Renal cortex interstitium (tissue), 15 donors: ENCODE results near the gene CCSAP. TPM values are rescaled to one million over a fixed set of nuclear protein-coding genes. Genes with fewer than 3 reads are reported as not detected.
"Not testable (repeated sequence)": the region's sequence is repeated elsewhere in the genome, so short reads cannot be mapped to it uniquely, and the experiment has no call there.

Experiments
- DNase-seq, 11 donors: peaks; one replicate each; pipeline ENCODE4 v3.0.0-alpha.2; 2013; ENCODE audit warnings: low read depth in 9 of 11, low spot score in 4 of 11; ENCODE audit errors: extremely low read depth in 1 of 11
- long read RNA-seq, 16 experiments: transcript quantifications; one replicate each; lab custom pipeline, GENCODE V29; 2026
- polyA plus RNA-seq, 3 donors: library from polyadenylated mRNA; unstranded; fragments of 120-200 nt; gene quantifications; one replicate each; pipeline ENCODE4 v1.2.1, GENCODE V29; 2013; ENCODE audit not compliant: insufficient read length in 3 of 3

The CCSAP gene, protein sequence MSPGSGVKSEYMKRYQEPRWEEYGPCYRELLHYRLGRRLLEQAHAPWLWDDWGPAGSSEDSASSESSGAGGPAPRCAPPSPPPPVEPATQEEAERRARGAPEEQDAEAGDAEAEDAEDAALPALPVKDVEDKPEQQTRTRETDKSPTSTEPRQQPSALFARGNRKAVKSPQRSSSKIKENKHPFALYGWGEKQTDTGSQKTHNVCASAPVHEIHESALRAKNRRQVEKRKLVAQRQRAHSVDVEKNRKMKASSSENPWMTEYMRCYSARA
- 10 to 100 TPM in 1 of 3 donors, 1 to 10 TPM in 2; 8.9 to 10.2 (median 9.2) TPM for polyA plus RNA-seq
- long read RNA-seq, donor 1 = 0 reads
- long read RNA-seq, donor 2 = 0 reads
- long read RNA-seq, donor 3 = 0 reads
- long read RNA-seq, donor 4, full-length matches to known transcripts = 1 of 1 reads
- long read RNA-seq, donor 4, partial matches to known transcripts = 0 of 1 reads
- long read RNA-seq, donor 4, other reads (novel, unspliced or antisense) = 0 of 1 reads
- long read RNA-seq, donor 5 = 0 reads
- long read RNA-seq, donor 6, full-length matches to known transcripts = 3 of 10 reads
- long read RNA-seq, donor 6, partial matches to known transcripts = 7 of 10 reads
- long read RNA-seq, donor 6, other reads (novel, unspliced or antisense) = 0 of 10 reads
- long read RNA-seq, donor 7 = 0 reads
- long read RNA-seq, donor 8, full-length matches to known transcripts = 5 of 5 reads
- long read RNA-seq, donor 8, partial matches to known transcripts = 0 of 5 reads
- long read RNA-seq, donor 8, other reads (novel, unspliced or antisense) = 0 of 5 reads
- long read RNA-seq, donor 9, full-length matches to known transcripts = 2 of 2 reads
- long read RNA-seq, donor 9, partial matches to known transcripts = 0 of 2 reads
- long read RNA-seq, donor 9, other reads (novel, unspliced or antisense) = 0 of 2 reads
- long read RNA-seq, donor 10 = 0 reads
- long read RNA-seq, donor 11, full-length matches to known transcripts = 2 of 2 reads
- long read RNA-seq, donor 11, partial matches to known transcripts = 0 of 2 reads
- long read RNA-seq, donor 11, other reads (novel, unspliced or antisense) = 0 of 2 reads
- long read RNA-seq, donor 12 = 0 reads
- long read RNA-seq, donor 13, full-length matches to known transcripts = 2 of 2 reads
- long read RNA-seq, donor 13, partial matches to known transcripts = 0 of 2 reads
- long read RNA-seq, donor 13, other reads (novel, unspliced or antisense) = 0 of 2 reads
- long read RNA-seq, donor 14, full-length matches to known transcripts = 2 of 2 reads
- long read RNA-seq, donor 14, partial matches to known transcripts = 0 of 2 reads
- long read RNA-seq, donor 14, other reads (novel, unspliced or antisense) = 0 of 2 reads
- long read RNA-seq, donor 15, full-length matches to known transcripts = 2 of 2 reads
- long read RNA-seq, donor 15, partial matches to known transcripts = 0 of 2 reads
- long read RNA-seq, donor 15, other reads (novel, unspliced or antisense) = 0 of 2 reads
- long read RNA-seq, donor 16, full-length matches to known transcripts = 4 of 4 reads
- long read RNA-seq, donor 16, partial matches to known transcripts = 0 of 4 reads
- long read RNA-seq, donor 16, other reads (novel, unspliced or antisense) = 0 of 4 reads

DNA sequence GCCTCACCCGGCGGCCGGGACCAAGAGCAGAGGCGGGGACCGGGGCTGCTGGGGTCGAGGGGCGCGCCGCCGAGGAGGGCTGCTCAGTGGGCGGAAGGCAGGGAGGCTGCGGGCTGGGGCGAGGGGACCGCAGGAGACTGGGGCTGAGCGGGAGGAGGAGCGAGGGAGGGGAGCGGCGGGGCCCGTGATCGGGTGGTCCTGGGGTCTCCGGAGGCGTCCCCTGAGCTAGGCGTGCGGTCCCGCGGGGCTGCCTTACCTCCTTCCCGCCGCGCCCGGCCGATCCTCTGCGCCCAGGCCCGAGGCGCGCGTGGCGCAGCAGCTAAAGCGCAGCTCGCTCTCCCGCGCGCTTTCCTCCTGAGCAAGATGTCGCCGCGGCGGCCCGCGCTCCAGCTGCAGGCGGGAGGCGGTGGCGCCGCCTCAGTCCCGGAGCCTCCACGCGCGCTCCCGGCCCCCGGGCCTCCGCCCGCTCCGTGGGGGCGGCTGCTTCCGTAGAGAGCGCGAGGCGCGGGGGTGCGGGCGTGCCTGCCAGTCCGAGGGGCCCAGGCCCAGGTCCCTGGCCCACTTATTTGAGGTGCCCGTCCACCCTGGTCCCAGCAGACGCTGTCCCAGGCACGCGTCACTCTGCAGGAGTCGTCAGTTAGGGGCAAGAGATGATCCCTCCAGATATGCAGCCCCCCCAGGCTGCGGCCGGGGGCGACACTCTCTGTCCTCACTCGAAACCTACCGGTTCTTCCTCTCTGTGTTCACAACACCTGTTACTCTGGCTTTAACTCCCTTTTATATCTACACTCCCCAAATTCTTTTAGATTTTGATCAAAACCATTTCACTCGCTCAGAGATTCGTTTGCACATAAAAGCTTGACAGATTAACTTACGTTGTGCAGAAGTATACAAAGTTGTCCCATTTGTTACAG lies at the start of gene CCSAP:
Gene CCSAP (minus strand): TSS at position 392 of the 914 bp plus-strand sequence. CDS start 582 bp downstream, outside the sequence.
- peak in 6 of 11 donors; percentile 19 to 76 (median 47) for DNase-seq

DNA sequence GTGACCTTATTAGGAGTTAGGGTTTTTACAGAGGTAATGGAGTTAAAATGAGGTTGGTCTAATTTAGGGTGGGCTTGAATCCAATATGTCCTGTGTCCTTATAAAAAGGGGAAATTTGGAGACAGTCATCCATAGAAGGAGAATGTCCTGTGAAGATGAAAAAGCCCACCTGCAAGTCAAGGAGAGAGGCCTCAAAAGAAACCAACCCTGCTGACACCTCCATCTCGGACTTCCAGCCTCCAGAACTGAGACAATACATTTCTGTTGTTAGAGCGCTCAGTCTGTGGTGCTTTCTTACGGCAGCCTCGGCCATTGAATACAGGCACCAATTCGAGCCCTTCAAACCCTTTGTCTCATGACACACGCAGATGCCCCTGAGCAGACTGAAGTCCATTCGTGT lies 47.3 kb upstream of the CCSAP start:
- no peak for DNase-seq

DNA sequence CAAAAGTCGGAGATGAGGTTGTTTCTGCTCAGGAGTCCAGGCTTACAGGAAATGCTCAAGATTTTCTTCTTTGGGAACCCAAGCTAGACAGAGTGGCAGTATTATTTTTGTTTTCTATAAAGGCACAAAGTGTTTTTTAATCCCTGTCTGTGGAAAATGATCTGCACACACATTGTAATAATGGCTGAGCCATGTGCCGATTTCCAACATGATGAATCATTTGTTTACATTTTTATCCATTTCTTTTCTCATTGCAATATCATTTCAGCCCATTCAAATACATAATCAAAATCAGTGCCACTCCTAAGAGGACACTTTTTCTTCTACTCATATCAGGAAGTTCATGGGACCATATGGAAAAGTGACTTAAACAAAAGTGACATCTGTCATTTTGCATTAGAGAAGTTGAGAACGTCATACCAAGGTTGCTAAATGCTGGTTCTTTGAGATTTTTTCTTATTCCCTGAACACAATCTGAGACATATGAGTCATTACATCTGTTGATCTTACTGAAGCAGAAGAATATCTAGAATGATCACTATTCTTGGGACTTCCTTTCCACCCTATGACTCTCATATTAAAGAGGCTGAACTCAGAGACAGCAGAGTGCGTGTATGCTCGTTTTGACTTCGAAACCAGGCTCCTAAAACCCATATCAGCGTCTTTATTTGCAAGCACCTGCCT lies 46.2 kb upstream of the CCSAP start:
- DNase-seq = no peak

DNA sequence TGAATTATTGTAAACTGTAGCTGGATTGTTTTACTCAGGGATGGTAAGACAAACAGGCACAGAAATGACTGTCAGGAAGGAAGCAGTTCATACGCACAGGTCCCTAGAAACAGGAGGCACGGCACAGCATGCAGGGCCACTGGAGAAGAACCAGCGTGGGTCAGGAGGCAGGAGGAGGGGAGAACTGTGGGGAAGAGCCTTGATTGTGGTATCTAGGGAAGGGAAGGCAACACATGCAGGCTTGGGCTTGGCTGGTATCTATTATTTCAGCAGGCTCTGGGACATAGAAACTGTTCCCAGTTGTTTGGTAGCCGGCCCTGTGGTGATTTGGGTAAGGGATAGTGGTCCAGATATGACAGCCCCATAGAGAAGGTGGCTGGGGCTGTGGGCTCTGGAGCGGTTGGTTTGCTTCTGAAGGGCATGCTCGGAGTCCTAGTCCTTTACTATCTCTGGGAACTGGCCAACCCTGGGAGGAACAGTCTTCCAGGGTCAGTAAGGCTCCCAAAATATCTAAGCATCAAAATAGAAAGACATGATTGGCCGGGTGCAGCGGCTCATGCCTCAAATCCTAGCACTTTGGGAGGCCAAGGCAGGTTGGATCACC lies 43.1 kb upstream of the CCSAP start:
- DNase-seq = no peak

DNA sequence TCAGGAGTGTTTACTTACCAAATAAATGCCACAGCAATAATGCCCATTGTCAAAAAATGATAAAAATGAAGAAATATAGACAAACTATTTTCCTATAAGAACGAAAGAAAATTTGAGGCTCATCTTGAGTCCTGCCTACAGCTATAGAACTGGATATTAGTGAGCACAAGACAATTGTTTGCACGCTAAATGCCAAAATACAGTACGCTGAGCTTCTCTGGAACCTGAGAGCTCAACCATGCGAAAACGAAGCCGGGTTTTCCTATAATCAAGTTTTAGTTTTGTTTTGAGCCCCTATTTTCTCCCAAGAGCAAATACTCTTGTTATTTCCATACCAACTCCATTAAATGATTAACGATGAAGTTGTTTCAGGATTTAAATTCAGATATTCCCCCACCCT lies 42.0 kb upstream of the CCSAP start:
- DNase-seq = no peak

DNA sequence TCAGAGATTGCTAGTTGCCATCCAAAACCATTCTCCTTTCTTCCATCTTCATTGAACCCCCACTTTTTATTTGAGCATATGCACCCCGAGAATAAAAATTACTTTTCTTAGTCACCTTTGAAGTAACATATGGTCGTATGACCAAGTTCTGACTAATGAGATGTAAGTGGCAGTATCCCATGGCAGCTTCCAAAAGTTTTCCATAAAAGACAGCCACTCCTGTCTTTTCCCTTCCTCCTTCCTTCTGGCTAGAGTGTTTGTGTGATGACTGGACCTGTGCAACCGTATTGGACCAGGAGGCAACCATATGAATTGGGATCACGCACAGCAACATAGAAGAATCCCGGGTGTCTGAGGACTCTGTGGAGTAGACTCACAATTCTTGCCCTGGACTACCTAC lies 41.1 kb upstream of the CCSAP start:
- DNase-seq = no peak

DNA sequence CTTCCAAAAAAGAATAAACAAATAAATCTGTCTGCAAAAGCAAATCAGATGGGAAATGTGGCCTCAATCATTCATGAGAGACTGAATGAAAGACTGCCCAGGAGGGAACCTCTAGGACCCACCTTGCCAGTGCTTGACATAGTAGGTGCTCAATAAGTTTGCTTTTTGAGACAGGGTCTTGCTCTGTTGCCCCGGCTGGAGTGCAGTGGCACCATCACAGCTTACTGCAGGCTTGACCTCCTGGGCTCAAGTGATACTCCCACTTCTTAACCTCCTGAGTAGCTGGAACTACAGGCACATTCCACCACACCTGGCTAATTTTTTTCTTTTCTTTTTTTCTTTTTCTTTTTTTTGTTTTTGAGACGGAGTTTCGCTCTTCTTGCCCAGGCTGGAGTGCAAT lies 40.3 kb upstream of the CCSAP start:
- no peak for DNase-seq

DNA sequence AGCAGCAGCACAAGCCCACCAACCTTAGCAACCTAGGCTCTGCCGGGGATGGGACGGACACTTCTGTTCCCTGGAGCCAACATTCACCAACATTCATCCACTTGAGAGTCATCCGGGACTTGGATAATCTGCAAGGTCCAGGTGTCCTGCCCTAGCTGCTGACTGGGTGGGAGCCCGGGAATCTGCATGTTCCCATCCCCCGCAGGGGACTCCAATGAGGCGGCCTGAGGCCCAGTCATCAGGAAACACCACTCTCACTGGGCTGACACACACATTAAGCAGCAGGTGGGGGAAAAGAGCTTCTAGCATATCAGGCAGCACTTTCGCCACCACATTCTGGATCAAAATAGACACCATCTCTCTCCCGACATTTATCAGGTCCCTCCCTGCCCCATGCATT lies 38.4 kb upstream of the CCSAP start:
- no peak for DNase-seq

DNA sequence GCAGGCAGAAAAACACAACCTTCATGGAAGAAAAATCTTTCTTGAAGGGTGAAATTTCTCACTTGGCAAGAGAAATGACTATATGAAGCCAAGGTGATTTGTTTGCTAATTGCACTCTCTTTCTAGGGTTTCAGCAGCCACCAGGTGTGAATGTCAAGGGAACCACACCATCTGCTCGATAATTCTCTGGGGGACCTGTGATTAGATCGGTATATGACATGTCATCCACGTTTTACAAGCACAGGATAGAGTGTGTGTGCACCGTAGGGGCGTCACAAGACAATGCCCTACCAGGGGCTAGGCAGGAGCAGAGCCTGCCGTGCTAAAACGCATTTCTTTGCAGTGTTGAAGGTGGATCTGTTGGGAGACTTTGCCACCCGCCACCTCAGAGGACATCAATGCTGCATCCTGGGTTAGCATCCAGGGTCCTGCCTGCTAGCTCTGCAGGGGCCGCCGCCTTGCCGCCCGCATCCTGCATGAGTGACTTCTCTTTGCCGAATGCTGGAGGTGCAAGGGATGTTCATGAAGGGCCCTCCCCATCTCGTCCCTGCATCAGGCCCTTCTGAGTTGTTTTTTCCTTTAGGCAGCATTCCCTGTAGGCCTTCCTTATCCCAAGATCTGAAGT lies 37.8 kb upstream of the CCSAP start:
- DNase-seq = no peak

DNA sequence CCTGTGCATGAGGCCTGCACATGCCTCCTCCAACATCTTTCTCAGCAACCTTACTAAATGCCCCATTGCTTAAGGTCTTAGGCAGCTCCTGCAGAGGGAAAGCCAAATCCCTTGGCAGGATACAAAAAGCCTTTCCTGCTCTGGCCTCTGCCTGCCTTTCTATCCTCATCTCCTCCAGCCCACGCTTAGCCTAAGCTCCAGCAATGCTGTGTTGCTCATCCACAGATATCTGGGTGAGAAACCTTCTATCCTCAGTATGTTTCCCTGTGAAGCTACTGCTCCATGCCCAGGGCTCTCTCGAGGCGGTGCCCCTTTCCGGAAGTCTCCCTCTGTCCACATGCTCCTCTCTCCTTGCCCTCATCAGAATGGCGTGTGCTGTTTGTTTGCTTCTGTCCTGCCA lies 37.0 kb upstream of the CCSAP start:
- no peak for DNase-seq

DNA sequence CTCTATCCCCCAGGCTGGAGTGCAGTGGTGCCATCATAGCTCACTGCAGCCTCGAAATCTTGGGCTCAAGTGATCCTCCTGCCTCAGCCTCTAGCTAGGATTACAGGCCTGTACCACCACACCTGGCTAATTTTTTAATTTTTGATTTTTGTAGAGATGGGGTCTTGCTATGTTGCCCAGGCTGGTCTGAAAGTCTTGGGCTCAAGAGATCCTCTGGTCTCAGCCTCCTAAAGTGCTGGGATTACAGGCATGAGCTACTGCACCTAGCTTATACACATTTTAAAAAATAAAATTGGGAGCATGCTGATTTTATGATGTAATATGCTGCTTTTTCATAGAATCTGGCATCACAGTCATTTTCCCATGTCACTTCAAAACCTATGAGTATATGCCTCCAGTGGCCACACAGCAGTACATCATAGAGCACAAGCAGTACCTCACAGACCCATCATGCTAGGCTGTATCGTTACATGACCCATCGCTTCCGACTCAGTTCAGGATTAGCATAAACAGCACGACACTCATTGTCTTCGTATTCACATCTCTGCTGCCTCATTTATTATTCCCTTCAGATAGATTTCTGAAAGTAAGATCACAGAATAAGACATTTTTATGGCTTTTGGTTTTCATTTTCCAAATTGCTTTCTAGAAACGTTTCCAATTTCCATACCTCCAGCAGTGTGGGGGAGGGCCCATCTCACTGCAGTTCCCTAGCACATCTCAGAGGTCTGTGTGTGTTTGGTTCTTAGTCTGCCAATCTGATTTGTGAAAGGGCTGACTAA lies 35.9 kb upstream of the CCSAP start:
- DNase-seq = no peak

DNA sequence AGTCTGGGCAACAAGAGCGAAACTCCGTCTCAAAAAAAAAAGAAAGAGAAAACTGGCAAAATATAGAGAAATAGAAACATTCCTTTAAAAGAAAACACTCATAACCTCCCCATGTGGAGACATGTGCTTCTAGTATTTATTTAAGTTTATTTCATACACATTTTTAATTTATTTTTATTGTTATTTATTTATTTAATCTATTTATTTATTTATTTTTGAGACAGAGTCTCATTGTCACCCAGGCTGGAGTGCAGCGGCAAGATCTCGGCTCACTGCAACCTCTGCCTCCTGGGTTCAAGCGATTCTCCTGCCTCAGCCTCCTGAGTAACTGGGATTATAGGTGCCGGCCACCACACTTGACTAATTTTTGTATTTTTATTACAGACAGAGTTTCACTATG lies 35.2 kb upstream of the CCSAP start:
- DNase-seq = not testable (repeated sequence)

DNA sequence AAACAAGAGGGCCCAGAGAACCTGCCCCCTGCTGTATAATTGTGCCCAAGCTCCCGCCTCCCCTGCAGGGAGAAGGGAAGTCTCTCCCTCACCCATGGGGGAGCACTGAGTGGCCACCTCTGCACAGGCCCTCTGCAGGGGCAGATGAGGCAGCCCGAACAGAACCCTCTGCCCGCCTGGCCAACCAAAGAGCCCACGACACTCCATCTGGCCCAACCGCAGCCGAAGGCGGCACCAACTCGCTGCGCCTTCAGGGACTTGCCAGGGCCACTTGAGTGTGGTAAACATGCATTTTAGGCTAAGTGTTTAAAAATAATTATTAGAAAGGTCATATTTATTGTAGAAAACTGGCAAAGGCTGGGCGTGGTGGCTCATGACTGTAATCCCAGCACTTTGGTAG lies 34.6 kb upstream of the CCSAP start:
- DNase-seq = no peak

DNA sequence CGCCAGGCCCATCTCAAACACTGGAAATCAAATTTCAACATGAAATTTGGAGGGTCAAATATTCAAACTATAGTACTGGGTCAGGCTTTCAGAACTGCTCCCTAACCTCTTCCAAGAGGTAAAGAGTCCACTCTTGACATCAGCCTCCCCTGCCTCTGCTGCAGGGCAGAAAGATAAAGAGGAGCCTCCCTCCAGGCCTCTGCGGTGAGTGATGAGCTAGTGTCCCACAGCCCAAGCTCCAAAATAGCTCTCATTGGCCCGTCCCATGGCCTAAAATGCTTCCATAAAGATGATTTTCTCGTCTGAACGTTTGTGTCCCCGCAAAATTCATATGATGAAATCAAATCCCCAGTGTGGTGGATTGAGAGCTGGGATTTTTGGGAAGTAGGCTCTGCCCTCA lies 33.7 kb upstream of the CCSAP start:
- no peak for DNase-seq

DNA sequence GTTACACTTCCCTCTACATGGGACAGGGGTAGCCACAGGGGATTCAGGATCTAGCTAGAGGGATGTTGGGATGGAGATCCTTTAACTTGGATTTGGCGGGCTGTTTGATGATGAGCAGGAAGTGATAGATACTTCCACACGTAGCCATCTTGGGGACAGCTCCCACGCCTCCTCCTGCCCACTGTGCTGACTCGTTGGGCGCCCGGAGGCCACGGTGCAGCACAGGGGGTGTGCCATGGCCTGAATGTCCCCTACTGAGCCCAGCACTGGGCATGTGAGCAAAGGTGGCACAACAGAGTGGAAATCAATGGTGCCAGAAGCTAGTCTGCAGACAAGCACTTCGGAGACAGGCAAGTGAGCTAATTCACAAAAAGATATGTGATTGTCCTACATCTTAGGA lies 31.6 kb upstream of the CCSAP start:
- no peak for DNase-seq

DNA sequence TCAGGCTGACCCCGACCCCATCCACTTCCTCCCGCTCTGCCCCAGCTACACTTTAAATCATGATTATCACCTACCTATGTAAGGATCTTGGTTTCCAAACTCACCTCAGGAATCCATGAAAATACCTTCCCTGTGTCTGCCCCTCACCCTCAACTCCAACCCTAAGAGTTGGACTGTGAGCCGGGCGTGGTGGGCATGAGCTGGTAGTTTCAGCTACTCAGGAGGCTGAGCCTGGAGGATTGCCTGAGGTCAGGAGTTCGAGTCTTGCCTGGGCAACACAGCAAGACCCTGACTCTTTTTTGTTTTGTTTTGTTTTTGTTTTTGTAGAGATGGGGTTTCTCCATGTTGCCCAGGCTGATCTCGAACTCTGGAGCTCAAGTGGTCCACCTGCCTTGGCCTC lies 30.5 kb upstream of the CCSAP start:
- no peak for DNase-seq
